Sigmoid colon (tissue), 7 donors: ENCODE measurements around the gene PDZD4. TPM values are rescaled to one million over a fixed set of nuclear protein-coding genes. Genes with fewer than 3 reads are reported as not detected.
A peak's percentile ranks its signal among the peaks of the same experiment; 100 is the strongest.

Source experiments
- DNase-seq: peaks from one replicate; pipeline ENCODE4 v3.0.0-alpha.2; 2019
- H3K27ac ChIP-seq, 4 donors: fragments of 200-600 bp; sonication (generic); one replicate each; pipeline ENCODE4 v1.5.1; 2016 to 2019; ENCODE audit warnings: mild to moderate bottlenecking in 1 of 4
- H3K27me3 ChIP-seq, 3 donors: fragments of 200-600 bp; sonication (generic); one replicate each; pipeline ENCODE4 v1.5.1; 2019; ENCODE audit warnings: mild to moderate bottlenecking in 1 of 3
- H3K36me3 ChIP-seq, 4 donors: fragments of 200-600 bp; sonication (generic); one replicate each; pipeline ENCODE4 v1.5.1; 2016 to 2019
- H3K4me1 ChIP-seq, 4 donors: fragments of 200-600 bp; sonication (generic); one replicate each; pipeline ENCODE4 v1.5.1; 2017 to 2019
- H3K4me3 ChIP-seq, 4 donors: fragments of 200-600 bp; sonication (generic); one replicate each; pipeline ENCODE4 v1.5.1; 2017 to 2019; ENCODE audit warnings: mild to moderate bottlenecking in 2 of 4, moderate library complexity in 1 of 4
- H3K9me3 ChIP-seq, 4 donors: fragments of 200-600 bp in 3 of 4; sonication (generic) in 3 of 4; one replicate each; pipeline versions ENCODE4 v1.5.1 to v1.6.1; 2013 to 2019
- CTCF ChIP-seq, 4 experiments: fragments of 450-650 bp in 3 of 4; fragments of 200-600 bp in 1 of 4; IDR thresholded peaks; one replicate each; pipeline ENCODE4 v1.5.1; 2016 to 2019; ENCODE audit warnings: antibody characterized with exemption in 4 of 4, mild to moderate bottlenecking in 3 of 4, moderate library complexity in 2 of 4
- EP300 ChIP-seq, 4 donors: sonication (generic); formaldehyde crosslinking; IDR thresholded peaks; one replicate each; pipeline ENCODE4 v1.6.1; 2017; ENCODE audit warnings: antibody characterized with exemption in 4 of 4
- POLR2A ChIP-seq, 2 donors: fragments of 450-650 bp; IDR thresholded peaks; one replicate each; pipeline ENCODE4 v1.6.1; 2016; ENCODE audit warnings: antibody characterized with exemption in 2 of 2, mild to moderate bottlenecking in 2 of 2, moderate library complexity in 2 of 2
- POLR2AphosphoS5 ChIP-seq, 4 donors: sonication (generic); formaldehyde crosslinking; IDR thresholded peaks; one replicate each; pipeline ENCODE4 v1.6.1; 2017; ENCODE audit warnings: antibody characterized with exemption in 4 of 4
- WGBS, 2 donors: extraction: QIAGEN DNeasy Blood & Tissue Kit; methylation state at CpG; one replicate each; pipeline ENCODE4 v1.1.7; 2013; 5-methylcytosine and 5-hydroxymethylcytosine counted together
- intact Hi-C: fragments of 100-400 bp; cut with DNase I; formaldehyde crosslinking; loops from one replicate; pipeline ENCODE4 v1.15.1; 2023
- polyA plus RNA-seq, 3 donors: library from polyadenylated mRNA; stranded (reverse); fragments of 200-250 nt; gene quantifications; one replicate each; pipeline ENCODE4 v1.2.3, GENCODE V29; 2013
- total RNA-seq, 4 donors: library from RNA; depleted of rRNA; stranded (reverse); fragments of >200 nt; gene quantifications; one replicate each; pipeline ENCODE4 v1.1.0, GENCODE V29; 2016
- donor health status: healthy with polysubstance abuse.
- donor health status: Bipolar disorder and iron deficiency.
- donor health status: healthy.

Gene PDZD4
- total and polyA plus RNA-seq, 7 donors, result 0.46 to 24.4 (median 8.6) TPM

- Histone ChIP-seq H3K27ac (peak overlapping the region; percentile 69 to 79 (median 76)), H3K36me3 (no peaks in the 10 kb centered on the region), H3K4me3 (peak overlapping the region in 2 of 4 donors; percentile 55 to 59), H3K27me3 (peaks cover 0 to 7% (median 0%) of the 10 kb centered on the region in 3 donors), H3K4me1 (peaks cover 0 to 22% (median 4%) of the 10 kb centered on the region in 4 donors), H3K9me3 (no peaks in the 10 kb centered on the region)
- intact Hi-C loops, result loop anchor here (1.0 to 2.0 kb wide), 2 partner anchors 62 to 95 kb away; no protein-coding TSS in a partner anchor
- no peak for TF ChIP-seq POLR2AphosphoS5 (IDR thresholded peaks at IDR 0.05)
- no peak for TF ChIP-seq POLR2A (IDR thresholded peaks at IDR 0.05)
- TF ChIP-seq CTCF (IDR thresholded peaks at IDR 0.05), result no peak
- TF ChIP-seq EP300 (IDR thresholded peaks at IDR 0.05), result no peak
- 75 to 79% methylated on average over 9 of the region's 9 CpGs for WGBS, 2 donors
- DNase-seq, result peak; percentile 56
Measured at GRCh38 chrX:153827903-153828302, 2.4 kb downstream of the PDZD4 start.

- WGBS, 2 donors, result 71% methylated on average over 3 of the region's 3 CpGs
- Histone ChIP-seq H3K36me3 (no peaks in the 10 kb centered on the region), H3K9me3 (no peaks in the 10 kb centered on the region), H3K4me3 (no peak overlapping the region), H3K27ac (no peak overlapping the region), H3K4me1 (peaks cover 0 to 22% (median 4%) of the 10 kb centered on the region in 4 donors), H3K27me3 (no peaks in the 10 kb centered on the region)
- intact Hi-C loops, result no loop called here
- no peak for DNase-seq
- TF ChIP-seq CTCF (IDR thresholded peaks at IDR 0.05) (no peak), EP300 (IDR thresholded peaks at IDR 0.05) (no peak), POLR2A (IDR thresholded peaks at IDR 0.05) (no peak), POLR2AphosphoS5 (IDR thresholded peaks at IDR 0.05) (no peak)
Measured at GRCh38 chrX:153827016-153827415, 3.3 kb downstream of the PDZD4 start.

GRCh38 chrX:153825042-153825441 is 5.3 kb downstream of the PDZD4 start:
- DNase-seq, result peak; percentile 37
- Histone ChIP-seq H3K36me3 (no peaks in the 10 kb centered on the region), H3K4me1 (peaks cover 0 to 19% (median 3%) of the 10 kb centered on the region in 4 donors), H3K27me3 (no peaks in the 10 kb centered on the region), H3K4me3 (no peak overlapping the region), H3K27ac (no peak overlapping the region), H3K9me3 (no peaks in the 10 kb centered on the region)
- TF ChIP-seq POLR2AphosphoS5 (IDR thresholded peaks at IDR 0.05), result no peak
- no peak for TF ChIP-seq EP300 (IDR thresholded peaks at IDR 0.05)
- no peak for TF ChIP-seq POLR2A (IDR thresholded peaks at IDR 0.05)
- TF ChIP-seq CTCF (IDR thresholded peaks at IDR 0.05), result no peak
- WGBS, 2 donors, result 83 to 86% methylated on average over 8 of the region's 8 CpGs
- intact Hi-C loops, result no loop called here

- H3K4me1 ChIP-seq, result peaks cover 0 to 16% (median 2%) of the 10 kb centered on the region in 4 donors
- no peak overlapping the region for H3K27ac ChIP-seq
- no peaks in the 10 kb centered on the region for H3K36me3 ChIP-seq
- H3K27me3 ChIP-seq, result no peaks in the 10 kb centered on the region
- intact Hi-C loops, result no loop called here
- DNase-seq, result peak; percentile 42
- H3K9me3 ChIP-seq, result no peaks in the 10 kb centered on the region
- TF ChIP-seq CTCF (IDR thresholded peaks at IDR 0.05) (no peak), POLR2A (IDR thresholded peaks at IDR 0.05) (no peak), EP300 (IDR thresholded peaks at IDR 0.05) (no peak), POLR2AphosphoS5 (IDR thresholded peaks at IDR 0.05) (no peak)
- WGBS, 2 donors, result 86 to 89% methylated on average over 10 of the region's 10 CpGs
- H3K4me3 ChIP-seq, result no peak overlapping the region
Measured at GRCh38 chrX:153824348-153824747, 6.0 kb downstream of the PDZD4 start.

GRCh38 chrX:153821066-153821465 is 9.3 kb downstream of the PDZD4 start:
- no peaks in the 10 kb centered on the region for H3K27me3 ChIP-seq
- no peak overlapping the region for H3K27ac ChIP-seq
- H3K9me3 ChIP-seq, result no peaks in the 10 kb centered on the region
- peaks cover 0 to 10% (median 3%) of the 10 kb centered on the region in 4 donors for H3K4me1 ChIP-seq
- no peak for DNase-seq
- no peaks in the 10 kb centered on the region for H3K36me3 ChIP-seq
- 82 to 93% methylated on average over 9 of the region's 9 CpGs for WGBS, 2 donors
- intact Hi-C loops, result no loop called here
- TF ChIP-seq CTCF (IDR thresholded peaks at IDR 0.05) (no peak), POLR2A (IDR thresholded peaks at IDR 0.05) (no peak), EP300 (IDR thresholded peaks at IDR 0.05) (no peak), POLR2AphosphoS5 (IDR thresholded peaks at IDR 0.05) (no peak)
- H3K4me3 ChIP-seq, result no peak overlapping the region
